ENCODE results near the gene SOD2. TPM values are rescaled to one million over a fixed set of nuclear protein-coding genes. Genes with fewer than 3 reads are reported as not detected.

SOD2 gene
- total RNA-seq, 1 experiment from 2014 or later = 180 TPM

- ChIA-PET CTCF (no interaction called here), POLR2A (no interaction called here)
- in situ Hi-C loops (cut with HindIII; ENCODE audit: low pct_unique_long_range_greater_than_20kb, low sequenced_read_pairs) = no loop called here
- Histone ChIP-seq H3K4me3 (ENCODE audit: low read depth in 2 of 2, low read length in 2 of 2) (no peak overlapping the region), H3K9me3 (ENCODE audit: control insufficient read depth, insufficient read depth, low read depth, low read length) (no peaks in the 10 kb centered on the region), H3K27me3 (ENCODE audit: control insufficient read depth, insufficient read depth, low read length) (no peaks in the 10 kb centered on the region), H3K27ac (ENCODE audit: low read length) (no peak overlapping the region), H3K36me3 (ENCODE audit: control insufficient read depth, insufficient read depth, low read length) (no peaks in the 10 kb centered on the region), H3K4me1 (ENCODE audit: control insufficient read depth, insufficient read depth, low read length) (no peaks in the 10 kb centered on the region)
- ATAC-seq (no peak), DNase-seq (ENCODE audit: low read depth, low spot score) (no peak)
- no peak for TF ChIP-seq TCF7L2 (IDR thresholded peaks at IDR 0.05; ENCODE audit: low read depth, low read length)
- no peak for TF ChIP-seq POLR2AphosphoS5 (IDR thresholded peaks at IDR 0.05; ENCODE audit: low read depth, low read length)
- TF ChIP-seq CTCF (IDR thresholded peaks at IDR 0.05) = no peak
- no peak for TF ChIP-seq SIN3A (IDR thresholded peaks at IDR 0.05; ENCODE audit: borderline replicate concordance, insufficient read depth, low read depth, low read length)
- no peak for TF ChIP-seq REST (IDR thresholded peaks at IDR 0.05; ENCODE audit: insufficient read depth in 1 of 2, low read depth in 2 of 2, low read length in 1 of 2)
- intact Hi-C loops (cut with micrococcal nuclease; ENCODE audit: unreplicated experiment) = no loop called here
- BruUV-seq (replicated peaks) = no TSS peak
Measured at GRCh38 chr6:159646116-159646515, 46.9 kb downstream of the SOD2 start.

GRCh38 chr6:159645640-159646039 lies 47.4 kb downstream of the SOD2 start:
- POLR2A ChIA-PET = no interaction called here
- BruUV-seq (replicated peaks) = no TSS peak
- intact Hi-C loops (cut with micrococcal nuclease; ENCODE audit: unreplicated experiment) = no loop called here
- TF ChIP-seq CTCF (IDR thresholded peaks at IDR 0.05) (no peak), SIN3A (IDR thresholded peaks at IDR 0.05; ENCODE audit: borderline replicate concordance, insufficient read depth, low read depth, low read length) (no peak), TCF7L2 (IDR thresholded peaks at IDR 0.05; ENCODE audit: low read depth, low read length) (no peak), REST (IDR thresholded peaks at IDR 0.05; ENCODE audit: insufficient read depth in 1 of 2, low read depth in 2 of 2, low read length in 1 of 2) (no peak), POLR2AphosphoS5 (IDR thresholded peaks at IDR 0.05; ENCODE audit: low read depth, low read length) (no peak)
- in situ Hi-C loops (cut with HindIII; ENCODE audit: low pct_unique_long_range_greater_than_20kb, low sequenced_read_pairs) = no loop called here
- H3K4me3 ChIP-seq (ENCODE audit: low read depth in 2 of 2, low read length in 2 of 2) = no peak overlapping the region
- H3K36me3 ChIP-seq (ENCODE audit: control insufficient read depth, insufficient read depth, low read length) = no peaks in the 10 kb centered on the region
- no peaks in the 10 kb centered on the region for H3K4me1 ChIP-seq (ENCODE audit: control insufficient read depth, insufficient read depth, low read length)
- CTCF ChIA-PET = interaction anchor here (0.7 kb wide), 1 partner anchor 9 kb away, joined by 7 read pairs; no protein-coding TSS in a partner anchor
- no peak overlapping the region for H3K27ac ChIP-seq (ENCODE audit: low read length)
- H3K27me3 ChIP-seq (ENCODE audit: control insufficient read depth, insufficient read depth, low read length) = no peaks in the 10 kb centered on the region
- no peaks in the 10 kb centered on the region for H3K9me3 ChIP-seq (ENCODE audit: control insufficient read depth, insufficient read depth, low read depth, low read length)
- ATAC-seq = no peak
- DNase-seq (ENCODE audit: low read depth, low spot score) = no peak

Other genes with a start within 250 kb of the SOD2 start
- 112 TPM for gene WTAP, start 34.3 kb upstream of the SOD2 start, total RNA-seq (2021; ENCODE audit: unreplicated experiment)
- gene ACAT2, start 68.8 kb upstream of the SOD2 start, total RNA-seq (2021; ENCODE audit: unreplicated experiment) = 112 TPM
- 340 TPM for gene TCP1, start 96.4 kb upstream of the SOD2 start, total RNA-seq (2021; ENCODE audit: unreplicated experiment)
- 98.4 TPM for gene MRPL18, start 97.2 kb upstream of the SOD2 start, total RNA-seq (2021; ENCODE audit: unreplicated experiment)
- not detected for gene PNLDC1, start 107.0 kb upstream of the SOD2 start, total RNA-seq (2021; ENCODE audit: unreplicated experiment)
- not detected for gene MAS1, start 197.7 kb upstream of the SOD2 start, total RNA-seq (2021; ENCODE audit: unreplicated experiment)